Measurements from ENCODE around the gene ANK3. TPM values are rescaled to one million over a fixed set of nuclear protein-coding genes. Genes with fewer than 3 reads are reported as not detected.
A peak's percentile ranks its signal among the peaks of the same experiment; 100 is the strongest.

The ANK3 gene
- total and polyA plus RNA-seq, 2 experiments from 2014 or later = 0.14 to 0.54 TPM

DNA sequence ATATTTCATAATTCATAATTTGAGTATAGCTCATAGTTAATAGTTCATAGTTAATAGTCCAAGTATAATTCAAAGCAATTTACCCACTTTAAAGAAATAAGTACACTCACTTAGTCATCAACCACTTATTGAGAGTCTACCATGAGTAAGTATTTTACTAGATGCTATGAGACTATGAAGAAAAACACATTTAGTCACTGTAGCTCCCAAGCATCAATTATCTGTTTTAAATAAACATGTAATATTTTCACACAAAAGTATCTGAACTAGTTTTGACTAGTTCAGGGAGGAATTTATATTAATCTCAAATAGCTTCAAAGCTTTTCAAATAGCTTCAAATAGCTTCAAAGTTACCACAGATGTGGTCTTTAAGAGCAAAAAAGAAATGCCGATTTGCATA is 119.2 kb downstream of the ANK3 start:
- Histone ChIP-seq H2AFZ (no peak overlapping the region), H4K20me1 (ENCODE audit: insufficient read depth) (no peaks in the 10 kb centered on the region), H3K4me3 (no peak overlapping the region), H3K4me1 (ENCODE audit: insufficient read depth) (peaks cover 4% of the 10 kb centered on the region; the same call in 1 of the 2 replicates), H3K27ac (no peak overlapping the region), H3K9me2 (ENCODE audit: insufficient read depth) (no peaks in the 10 kb centered on the region), H3K27me3 (replicated peaks; ENCODE audit: insufficient read depth) (no peaks in the 10 kb centered on the region), H3K36me3 (ENCODE audit: low read depth) (no peaks in the 10 kb centered on the region), H3K9ac (no peak overlapping the region), H3F3A (ENCODE audit: insufficient read depth) (no peaks in the 10 kb centered on the region), H3K9me3 (ENCODE audit: low read depth) (no peaks in the 10 kb centered on the region), H3K4me2 (ENCODE audit: unreplicated experiment) (no peak overlapping the region), H3K79me2 (ENCODE audit: insufficient read depth) (no peaks in the 10 kb centered on the region)
- peak; percentile 63 for DNase-seq
- TF ChIP-seq EZH2 (IDR thresholded peaks at IDR 0.05; ENCODE audit: insufficient read depth, poor library complexity, severe bottlenecking) = no peak
- no peak for TF ChIP-seq EZH2phosphoT487 (IDR thresholded peaks at IDR 0.05; ENCODE audit: insufficient read depth, low read depth)
- in situ Hi-C loops (cut with MboI) = no loop called here
- 48 to 59% methylated on average over 1 of the region's 1 CpG for WGBS, 2 experiments (ENCODE audit: low coverage in 1 of 2, low lambda C conversion rate in 2 of 2, missing lambda C conversion rate in 2 of 2)

DNA sequence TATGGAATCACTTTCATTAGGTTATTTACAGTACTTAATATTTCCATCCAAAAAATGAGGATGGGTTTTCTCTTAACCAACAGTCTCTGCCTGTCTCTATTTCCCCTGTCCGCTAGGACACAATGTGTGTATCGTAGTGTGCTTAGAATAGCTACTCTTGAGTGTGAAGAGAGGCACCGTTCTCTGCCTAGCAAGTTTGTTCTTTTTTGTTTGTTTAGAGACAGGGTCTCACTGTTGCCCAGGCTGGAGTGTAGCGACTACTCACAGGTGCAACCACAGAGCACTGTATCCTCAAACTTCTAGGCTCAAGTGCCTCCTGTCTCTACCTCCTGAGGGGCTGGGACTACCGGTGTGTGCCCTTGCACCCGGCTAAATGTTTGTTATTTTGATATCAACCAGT is 121.9 kb downstream of the ANK3 start:
- H2AFZ ChIP-seq = no peak overlapping the region
- in situ Hi-C loops (cut with MboI) = no loop called here

DNA sequence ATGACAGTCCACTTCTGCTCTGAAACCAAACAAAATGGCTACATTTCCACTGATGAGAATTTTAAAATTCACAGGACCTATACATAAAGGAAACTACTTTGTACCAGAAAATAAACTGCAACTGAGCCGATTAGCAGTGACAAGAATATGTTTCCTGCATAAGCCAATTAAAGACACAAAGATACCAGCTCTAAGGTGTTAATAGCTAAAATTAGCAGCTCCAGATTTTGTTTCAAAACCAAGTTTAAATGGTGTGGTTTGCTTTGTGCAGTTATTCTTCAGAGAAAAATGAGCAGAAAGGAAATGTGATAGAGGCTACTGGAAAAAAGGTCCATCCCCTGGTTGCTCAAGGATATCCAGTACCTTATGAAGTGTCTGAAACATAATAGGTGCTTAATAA is 123.2 kb downstream of the ANK3 start:
- no peak overlapping the region for H2AFZ ChIP-seq
- no peaks in the 10 kb centered on the region for H3F3A ChIP-seq (ENCODE audit: insufficient read depth)
- H3K36me3 ChIP-seq (ENCODE audit: low read depth) = no peaks in the 10 kb centered on the region
- no peaks in the 10 kb centered on the region for H3K79me2 ChIP-seq (ENCODE audit: insufficient read depth)
- H3K27me3 ChIP-seq (replicated peaks; ENCODE audit: insufficient read depth) = no peaks in the 10 kb centered on the region
- no peak overlapping the region for H3K27ac ChIP-seq
- TF ChIP-seq EZH2 (IDR thresholded peaks at IDR 0.05; ENCODE audit: insufficient read depth, poor library complexity, severe bottlenecking) (no peak), EZH2phosphoT487 (IDR thresholded peaks at IDR 0.05; ENCODE audit: insufficient read depth, low read depth) (no peak)
- in situ Hi-C loops (cut with MboI) = no loop called here
- no peaks in the 10 kb centered on the region for H4K20me1 ChIP-seq (ENCODE audit: insufficient read depth)
- no peak overlapping the region for H3K9ac ChIP-seq
- H3K9me2 ChIP-seq (ENCODE audit: insufficient read depth) = no peaks in the 10 kb centered on the region
- 61 to 64% methylated on average over 1 of the region's 1 CpG for WGBS, 2 experiments (ENCODE audit: low coverage in 1 of 2, low lambda C conversion rate in 2 of 2, missing lambda C conversion rate in 2 of 2)
- H3K4me1 ChIP-seq (ENCODE audit: insufficient read depth) = peaks cover 4% of the 10 kb centered on the region; the same call in 1 of the 2 replicates
- H3K4me3 ChIP-seq = no peak overlapping the region
- H3K4me2 ChIP-seq (ENCODE audit: unreplicated experiment) = no peak overlapping the region
- no peaks in the 10 kb centered on the region for H3K9me3 ChIP-seq (ENCODE audit: low read depth)
- DNase-seq = no peak

More for the DNA sequence above, 121.9 kb downstream of the ANK3 start:
- Histone ChIP-seq H4K20me1 (ENCODE audit: insufficient read depth) (no peaks in the 10 kb centered on the region), H3K4me1 (ENCODE audit: insufficient read depth) (peaks cover 4% of the 10 kb centered on the region; the same call in 1 of the 2 replicates), H3K4me3 (no peak overlapping the region), H3K79me2 (ENCODE audit: insufficient read depth) (no peaks in the 10 kb centered on the region), H3K9me3 (ENCODE audit: low read depth) (no peaks in the 10 kb centered on the region), H3F3A (ENCODE audit: insufficient read depth) (no peaks in the 10 kb centered on the region), H3K9ac (no peak overlapping the region), H3K27me3 (replicated peaks; ENCODE audit: insufficient read depth) (no peaks in the 10 kb centered on the region), H3K36me3 (ENCODE audit: low read depth) (no peaks in the 10 kb centered on the region), H3K9me2 (ENCODE audit: insufficient read depth) (no peaks in the 10 kb centered on the region), H3K27ac (no peak overlapping the region), H3K4me2 (ENCODE audit: unreplicated experiment) (no peak overlapping the region)
- TF ChIP-seq EZH2 (IDR thresholded peaks at IDR 0.05; ENCODE audit: insufficient read depth, poor library complexity, severe bottlenecking) = no peak
- no peak for TF ChIP-seq EZH2phosphoT487 (IDR thresholded peaks at IDR 0.05; ENCODE audit: insufficient read depth, low read depth)
- 95 to 96% methylated on average over 6 of the region's 6 CpGs for WGBS, 2 experiments (ENCODE audit: low coverage in 1 of 2, low lambda C conversion rate in 2 of 2, missing lambda C conversion rate in 2 of 2)
- DNase-seq = no peak

DNA sequence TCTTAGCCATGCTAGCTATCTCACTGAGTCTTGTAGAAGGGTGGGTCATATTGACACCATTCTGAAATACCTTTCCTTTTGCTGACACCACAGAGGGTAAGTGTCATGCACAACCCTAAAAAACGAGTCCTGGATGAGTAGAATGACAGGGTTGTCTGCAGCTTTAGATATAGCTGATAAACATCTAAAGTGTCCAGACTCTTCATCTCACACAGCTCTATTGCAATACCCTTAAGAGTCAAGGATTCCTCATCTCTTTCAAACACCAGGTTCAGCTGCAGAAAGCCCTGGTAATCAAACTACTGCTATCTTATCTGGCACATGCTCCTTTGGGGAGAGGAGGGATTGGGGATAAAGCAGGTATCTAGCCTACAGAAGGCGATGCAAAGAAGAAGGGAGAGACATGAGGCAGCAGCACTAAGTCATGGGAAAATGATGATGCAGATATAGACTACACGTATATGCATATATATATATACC is 127.0 kb downstream of the ANK3 start:
- in situ Hi-C loops (cut with MboI) = no loop called here

DNA sequence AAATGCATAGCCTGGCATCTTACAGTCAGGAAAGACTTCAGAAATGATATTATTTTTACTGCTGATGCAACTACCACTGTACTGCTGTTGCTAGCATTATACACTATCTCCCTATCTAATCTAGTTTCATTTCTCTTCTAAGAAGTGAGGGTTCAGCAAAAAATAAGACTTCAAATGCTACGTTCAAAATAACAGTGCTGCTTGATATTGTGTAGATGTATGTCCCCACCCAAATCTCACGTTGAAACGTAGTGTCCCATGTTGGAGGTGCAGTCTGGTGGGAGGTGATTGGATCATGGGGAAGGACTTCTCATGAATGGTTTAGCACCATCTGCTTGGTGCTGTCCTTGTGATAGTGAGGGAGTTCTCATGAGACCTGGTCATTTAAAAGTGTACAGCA is 129.4 kb downstream of the ANK3 start:
- Histone ChIP-seq H3F3A (ENCODE audit: insufficient read depth) (no peaks in the 10 kb centered on the region), H3K79me2 (ENCODE audit: insufficient read depth) (no peaks in the 10 kb centered on the region), H3K9me3 (ENCODE audit: low read depth) (no peaks in the 10 kb centered on the region), H3K9ac (no peak overlapping the region), H3K4me1 (ENCODE audit: insufficient read depth) (no peaks in the 10 kb centered on the region), H2AFZ (no peak overlapping the region), H4K20me1 (ENCODE audit: insufficient read depth) (no peaks in the 10 kb centered on the region), H3K9me2 (ENCODE audit: insufficient read depth) (no peaks in the 10 kb centered on the region), H3K27ac (no peak overlapping the region), H3K27me3 (replicated peaks; ENCODE audit: insufficient read depth) (no peaks in the 10 kb centered on the region), H3K4me2 (ENCODE audit: unreplicated experiment) (no peak overlapping the region), H3K4me3 (no peak overlapping the region), H3K36me3 (ENCODE audit: low read depth) (no peaks in the 10 kb centered on the region)
- in situ Hi-C loops (cut with MboI) = no loop called here
- no peak for TF ChIP-seq EZH2phosphoT487 (IDR thresholded peaks at IDR 0.05; ENCODE audit: insufficient read depth, low read depth)
- TF ChIP-seq EZH2 (IDR thresholded peaks at IDR 0.05; ENCODE audit: insufficient read depth, poor library complexity, severe bottlenecking) = no peak
- no peak for DNase-seq
- 81 to 82% methylated on average over 3 of the region's 3 CpGs for whole genome bisulfite sequencing, 2 experiments (ENCODE audit: low coverage in 1 of 2, low lambda C conversion rate in 2 of 2, missing lambda C conversion rate in 2 of 2)

More for the DNA sequence above, 127.0 kb downstream of the ANK3 start:
- Histone ChIP-seq H3F3A (ENCODE audit: insufficient read depth) (no peaks in the 10 kb centered on the region), H3K27ac (no peak overlapping the region), H2AFZ (no peak overlapping the region), H3K4me1 (ENCODE audit: insufficient read depth) (no peaks in the 10 kb centered on the region), H3K9me3 (ENCODE audit: low read depth) (no peaks in the 10 kb centered on the region), H3K4me3 (no peak overlapping the region), H3K9ac (no peak overlapping the region), H3K9me2 (ENCODE audit: insufficient read depth) (no peaks in the 10 kb centered on the region), H3K36me3 (ENCODE audit: low read depth) (no peaks in the 10 kb centered on the region), H3K79me2 (ENCODE audit: insufficient read depth) (no peaks in the 10 kb centered on the region), H3K27me3 (replicated peaks; ENCODE audit: insufficient read depth) (no peaks in the 10 kb centered on the region), H3K4me2 (ENCODE audit: unreplicated experiment) (no peak overlapping the region), H4K20me1 (ENCODE audit: insufficient read depth) (no peaks in the 10 kb centered on the region)
- no peak for TF ChIP-seq EZH2phosphoT487 (IDR thresholded peaks at IDR 0.05; ENCODE audit: insufficient read depth, low read depth)
- TF ChIP-seq EZH2 (IDR thresholded peaks at IDR 0.05; ENCODE audit: insufficient read depth, poor library complexity, severe bottlenecking) = no peak
- DNase-seq = no peak
- 38 to 39% methylated on average over 3 of the region's 3 CpGs for WGBS, 2 experiments (ENCODE audit: low coverage in 1 of 2, low lambda C conversion rate in 2 of 2, missing lambda C conversion rate in 2 of 2)
